GM23248 (cell line): Measurements from ENCODE around the gene PRKCB.

Experiments used
- EZH2 ChIP-seq: fragments of 200-600 bp; sonication (generic); IDR thresholded peaks from 2 replicates; pipeline ENCODE4 v1.6.1; 2018; ENCODE audit warnings: antibody characterized with exemption, mild to moderate bottlenecking; ENCODE audit not compliant: insufficient read depth, poor library complexity, severe bottlenecking
- EZH2phosphoT487 ChIP-seq: fragments of 200-600 bp; sonication (generic); IDR thresholded peaks from 2 replicates; pipeline ENCODE4 v1.6.1; 2018; ENCODE audit warnings: antibody characterized with exemption, moderate library complexity, mild to moderate bottlenecking, low read depth; ENCODE audit not compliant: insufficient read depth

DNA sequence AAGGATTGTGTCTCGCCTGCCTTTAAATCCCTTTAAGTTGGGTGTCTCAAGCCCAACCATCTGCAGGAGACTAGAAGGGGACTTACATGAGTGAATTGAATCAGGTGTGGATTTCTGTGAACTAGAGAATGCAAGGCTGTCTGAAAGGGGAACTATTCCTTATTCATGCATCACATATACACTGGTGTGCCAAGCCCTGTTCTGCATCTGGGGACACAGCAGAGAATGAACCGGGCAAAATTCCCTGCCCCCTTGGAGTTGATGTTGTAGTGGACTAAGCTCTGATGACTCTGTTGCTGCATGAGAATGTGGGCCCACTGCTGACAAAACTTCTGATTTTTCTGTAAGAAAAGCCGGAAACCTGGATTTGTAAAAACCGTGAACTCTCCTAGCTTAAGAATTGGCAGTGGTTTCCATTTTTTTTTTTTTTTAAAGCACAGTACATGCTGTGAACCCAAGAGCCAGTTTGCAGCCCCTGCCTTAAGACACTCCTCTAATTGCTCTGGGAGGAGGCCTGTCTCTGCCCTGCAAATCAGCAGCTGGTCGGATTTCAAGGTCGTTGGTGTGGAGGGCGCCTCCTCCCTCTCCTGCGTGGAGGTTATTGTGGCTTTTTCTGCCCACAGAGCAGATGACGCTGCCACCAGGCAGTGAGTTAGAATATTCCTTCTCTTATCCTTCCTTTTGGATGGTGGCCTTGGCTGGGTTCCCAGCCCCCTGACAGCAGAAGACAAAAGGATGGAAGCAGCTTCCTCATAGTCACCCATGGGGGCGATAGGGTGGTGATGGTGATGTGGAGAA, 131.0 kb downstream of the PRKCB start:
- TF ChIP-seq EZH2 (no peak), EZH2phosphoT487 (no peak)
